ENCODE data around the gene CORO2B.

GRCh38 chr15:68682330-68682729 lies 103.5 kb downstream of the CORO2B start:
- no peak for TF ChIP-seq CTCF (IDR thresholded peaks at IDR 0.05)
- no peak for TF ChIP-seq POLR2A (IDR thresholded peaks at IDR 0.05)
